ENCODE results near the gene JARID2. TPM values are rescaled to one million over a fixed set of nuclear protein-coding genes. Genes with fewer than 3 reads are reported as not detected.

Gene JARID2
- total RNA-seq, 1 donor from 2014 or later = 24.2 TPM

DNA sequence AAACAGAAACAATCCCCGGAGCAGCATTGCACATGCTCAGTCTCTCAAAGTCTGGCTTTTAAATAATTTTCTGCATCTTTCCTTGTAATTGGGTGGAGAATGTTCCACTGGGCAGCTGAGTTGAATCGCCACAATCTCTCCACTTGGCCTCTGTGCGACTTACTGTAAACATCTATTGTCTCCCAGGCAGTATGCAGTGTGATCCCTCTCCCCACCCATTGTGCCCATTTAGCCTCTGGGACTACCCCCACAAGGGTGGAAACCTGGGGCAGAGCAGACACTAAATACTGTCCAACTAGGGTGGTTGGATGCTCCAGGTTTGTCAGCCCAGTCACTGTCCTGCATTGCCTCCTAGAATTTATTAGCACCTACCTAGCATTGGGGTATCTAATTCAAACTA lies 96.2 kb downstream of the JARID2 start:
- Mint-ChIP-seq H3K4me1 (ENCODE audit: low read depth, unreplicated experiment) (peaks cover 30% of the 10 kb centered on the region), H3K4me3 (ENCODE audit: unreplicated experiment) (no peak overlapping the region), H3K36me3 (ENCODE audit: low read depth, unreplicated experiment) (no peaks in the 10 kb centered on the region), H3K9me3 (ENCODE audit: unreplicated experiment) (no peaks in the 10 kb centered on the region), H3K27ac (ENCODE audit: unreplicated experiment) (no peak overlapping the region), H3K27me3 (ENCODE audit: low read depth, unreplicated experiment) (no peaks in the 10 kb centered on the region)
- no peak overlapping the region for H3K4me2 ChIP-seq (ENCODE audit: low read length)
- no peak overlapping the region for H2AFZ ChIP-seq (ENCODE audit: low read depth, low read length)
- TF ChIP-seq CTCF (IDR thresholded peaks at IDR 0.05; ENCODE audit: insufficient read depth, low read depth, low read length) (no peak), EZH2 (IDR thresholded peaks at IDR 0.05; ENCODE audit: insufficient read depth, low read length) (no peak)
- no peak for DNase-seq (ENCODE audit: low read depth)
- no peak overlapping the region for H3K9ac ChIP-seq (ENCODE audit: low read length)
- H3K27me3 ChIP-seq (ENCODE audit: insufficient read depth, low read length) = no peaks in the 10 kb centered on the region
- peaks cover 92% of the 10 kb centered on the region for H4K20me1 ChIP-seq (ENCODE audit: insufficient read depth, low read length)
- H3K4me3 ChIP-seq (ENCODE audit: insufficient read depth, low read depth, low read length) = no peak overlapping the region
- no peaks in the 10 kb centered on the region for H3K9me3 ChIP-seq (ENCODE audit: insufficient read depth, low read depth, low read length)
- no peak overlapping the region for H3K27ac ChIP-seq (ENCODE audit: low read depth, low read length)
- H3K4me1 ChIP-seq (ENCODE audit: insufficient read depth, low read length) = peaks cover 7% of the 10 kb centered on the region
- no peak for FAIRE-seq
- H3K79me2 ChIP-seq (ENCODE audit: insufficient read depth, low read length) = peaks cover 98% of the 10 kb centered on the region
- H3K36me3 ChIP-seq (ENCODE audit: insufficient read depth, low read length) = no peaks in the 10 kb centered on the region

DNA sequence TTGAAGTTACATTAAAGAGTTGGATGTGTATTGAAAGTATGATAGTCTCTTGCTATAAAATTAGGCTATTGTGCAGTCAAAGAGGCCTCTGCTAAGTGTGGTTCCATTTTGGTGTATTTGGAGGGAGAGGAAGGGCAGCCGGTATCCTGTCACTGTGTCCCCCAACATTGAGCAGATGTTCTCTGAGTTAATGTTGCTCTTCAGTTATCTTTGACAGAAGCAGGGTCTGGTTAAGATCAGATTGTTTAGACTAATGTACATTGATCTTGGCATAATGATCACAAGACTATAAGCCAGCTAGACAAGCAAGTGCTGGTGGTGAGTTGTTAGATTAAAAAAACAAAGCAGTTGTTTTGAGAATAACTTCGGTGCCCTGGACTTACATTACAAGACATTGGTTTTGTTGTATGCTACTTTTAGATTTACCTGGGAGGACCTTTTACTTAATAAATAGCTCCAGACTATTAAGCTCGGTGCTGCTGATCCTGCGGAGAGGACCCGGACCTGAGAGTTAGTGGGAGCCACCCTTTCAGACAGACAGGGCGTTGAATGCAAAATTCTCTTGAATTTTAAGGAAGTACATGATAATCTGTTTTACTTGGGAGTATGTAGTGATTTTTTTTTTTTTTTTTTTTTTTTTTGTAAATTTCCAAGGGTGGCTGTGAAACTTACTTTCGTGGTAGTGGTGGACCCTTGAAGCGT lies 97.8 kb downstream of the JARID2 start:
- peaks cover 32% of the 10 kb centered on the region for H3K4me1 Mint-ChIP-seq (ENCODE audit: low read depth, unreplicated experiment)

More for the DNA sequence above, 97.8 kb downstream of the JARID2 start:
- Histone ChIP-seq H3K36me3 (ENCODE audit: insufficient read depth, low read length) (no peaks in the 10 kb centered on the region), H4K20me1 (ENCODE audit: insufficient read depth, low read length) (peaks cover 88% of the 10 kb centered on the region), H3K79me2 (ENCODE audit: insufficient read depth, low read length) (peaks cover 94% of the 10 kb centered on the region), H3K27me3 (ENCODE audit: insufficient read depth, low read length) (no peaks in the 10 kb centered on the region), H2AFZ (ENCODE audit: low read depth, low read length) (no peak overlapping the region), H3K4me2 (ENCODE audit: low read length) (no peak overlapping the region), H3K27ac (ENCODE audit: low read depth, low read length) (no peak overlapping the region), H3K9ac (ENCODE audit: low read length) (no peak overlapping the region), H3K4me3 (ENCODE audit: insufficient read depth, low read depth, low read length) (no peak overlapping the region), H3K4me1 (ENCODE audit: insufficient read depth, low read length) (peaks cover 7% of the 10 kb centered on the region), H3K9me3 (ENCODE audit: insufficient read depth, low read depth, low read length) (no peaks in the 10 kb centered on the region)
- TF ChIP-seq CTCF (IDR thresholded peaks at IDR 0.05; ENCODE audit: insufficient read depth, low read depth, low read length) (no peak), EZH2 (IDR thresholded peaks at IDR 0.05; ENCODE audit: insufficient read depth, low read length) (no peak)
- Mint-ChIP-seq H3K4me3 (ENCODE audit: unreplicated experiment) (no peak overlapping the region), H3K27me3 (ENCODE audit: low read depth, unreplicated experiment) (no peaks in the 10 kb centered on the region), H3K36me3 (ENCODE audit: low read depth, unreplicated experiment) (no peaks in the 10 kb centered on the region), H3K27ac (ENCODE audit: unreplicated experiment) (peak overlapping the region; percentile 64), H3K9me3 (ENCODE audit: unreplicated experiment) (no peaks in the 10 kb centered on the region)
- FAIRE-seq (no peak), DNase-seq (ENCODE audit: low read depth) (no peak)
